ENCODE data around the gene MPIG6B. TPM values are rescaled to one million over a fixed set of nuclear protein-coding genes. Genes with fewer than 3 reads are reported as not detected.

MPIG6B gene
- total RNA-seq, 1 donor from 2014 or later = not detected

GRCh38 chr6:31725502-31726350, 2.6 kb downstream of the MPIG6B start:
- DNase-seq (ENCODE audit: low spot score) = no peak
- Mint-ChIP-seq H3K27ac (ENCODE audit: unreplicated experiment) (no peak overlapping the region), H3K27me3 (ENCODE audit: low read depth) (no peaks in the 10 kb centered on the region), H3K4me3 (ENCODE audit: unreplicated experiment) (no peak overlapping the region), H3K9me3 (ENCODE audit: low read depth) (no peaks in the 10 kb centered on the region), H3K4me1 (ENCODE audit: low read depth) (peaks cover 16% of the 10 kb centered on the region), H3K36me3 (ENCODE audit: low read depth) (peaks cover 22% of the 10 kb centered on the region)
- no peak for TF ChIP-seq CTCF (IDR thresholded peaks at IDR 0.05)

- Mint-ChIP-seq H3K4me1 (ENCODE audit: low read depth) (peaks cover 26% of the 10 kb centered on the region), H3K9me3 (ENCODE audit: low read depth) (no peaks in the 10 kb centered on the region), H3K4me3 (ENCODE audit: unreplicated experiment) (peak overlapping the region; percentile 46), H3K27ac (ENCODE audit: unreplicated experiment) (no peak overlapping the region), H3K36me3 (ENCODE audit: low read depth) (peaks cover 28% of the 10 kb centered on the region), H3K27me3 (ENCODE audit: low read depth) (no peaks in the 10 kb centered on the region)
- no peak for TF ChIP-seq CTCF (IDR thresholded peaks at IDR 0.05)
- no peak for DNase-seq (ENCODE audit: low spot score)
Observed at GRCh38 chr6:31727034-31727716, 4.0 kb downstream of the MPIG6B start.

- no peak for TF ChIP-seq CTCF (IDR thresholded peaks at IDR 0.05)
- H3K4me1 Mint-ChIP-seq (ENCODE audit: low read depth) = peaks cover 28% of the 10 kb centered on the region
- no peaks in the 10 kb centered on the region for H3K27me3 Mint-ChIP-seq (ENCODE audit: low read depth)
- no peak for DNase-seq (ENCODE audit: low spot score)
- peaks cover 29% of the 10 kb centered on the region for H3K36me3 Mint-ChIP-seq (ENCODE audit: low read depth)
- H3K27ac Mint-ChIP-seq (ENCODE audit: unreplicated experiment) = no peak overlapping the region
- peak overlapping the region; percentile 98 for H3K4me3 Mint-ChIP-seq (ENCODE audit: unreplicated experiment)
- no peaks in the 10 kb centered on the region for H3K9me3 Mint-ChIP-seq (ENCODE audit: low read depth)
Observed at GRCh38 chr6:31727717-31728671, 4.8 kb downstream of the MPIG6B start.

- DNase-seq (ENCODE audit: low spot score) = no peak
- Mint-ChIP-seq H3K36me3 (ENCODE audit: low read depth) (peaks cover 37% of the 10 kb centered on the region), H3K27me3 (ENCODE audit: low read depth) (no peaks in the 10 kb centered on the region), H3K4me3 (ENCODE audit: unreplicated experiment) (peak within 1 kb of the TSS; percentile 98), H3K4me1 (ENCODE audit: low read depth) (peaks cover 38% of the 10 kb centered on the region), H3K9me3 (ENCODE audit: low read depth) (no peaks in the 10 kb centered on the region), H3K27ac (ENCODE audit: unreplicated experiment) (peak within 1 kb of the TSS; percentile 98)
- TF ChIP-seq CTCF (IDR thresholded peaks at IDR 0.05) = no peak
Observed at GRCh38 chr6:31728767-31729514, 5.8 kb downstream of the MPIG6B start, which contains the start of gene DDAH2. TSS of gene DDAH2 (minus strand) at chr6:31729299. CDS start at chr6:31729161, 138 bp downstream.
